ENCODE data around the gene DCT. TPM values are rescaled to one million over a fixed set of nuclear protein-coding genes. Genes with fewer than 3 reads are reported as not detected.

The DCT gene
- total RNA-seq, 2 donors from 2014 or later: not detected

DNA sequence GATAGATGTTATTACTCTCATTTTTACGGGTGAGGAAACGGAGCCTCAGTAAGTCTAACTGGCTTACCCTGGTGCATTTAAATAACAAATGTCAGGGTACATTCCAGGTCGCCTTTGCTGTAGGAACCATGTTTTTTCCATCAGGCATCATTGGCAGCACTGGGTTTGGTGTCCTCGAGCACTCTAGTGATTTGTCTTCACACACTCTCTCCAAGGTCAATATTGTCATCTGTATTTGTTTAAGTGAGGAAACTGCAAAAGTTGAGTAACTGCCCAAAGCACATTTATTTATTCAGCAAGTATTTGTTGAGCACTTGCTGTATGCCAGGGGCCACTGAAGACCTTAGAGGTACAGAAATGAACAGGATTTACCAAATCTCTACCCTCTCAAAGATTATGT, 78.6 kb downstream of the DCT start:
- TF ChIP-seq, protein P1, sequence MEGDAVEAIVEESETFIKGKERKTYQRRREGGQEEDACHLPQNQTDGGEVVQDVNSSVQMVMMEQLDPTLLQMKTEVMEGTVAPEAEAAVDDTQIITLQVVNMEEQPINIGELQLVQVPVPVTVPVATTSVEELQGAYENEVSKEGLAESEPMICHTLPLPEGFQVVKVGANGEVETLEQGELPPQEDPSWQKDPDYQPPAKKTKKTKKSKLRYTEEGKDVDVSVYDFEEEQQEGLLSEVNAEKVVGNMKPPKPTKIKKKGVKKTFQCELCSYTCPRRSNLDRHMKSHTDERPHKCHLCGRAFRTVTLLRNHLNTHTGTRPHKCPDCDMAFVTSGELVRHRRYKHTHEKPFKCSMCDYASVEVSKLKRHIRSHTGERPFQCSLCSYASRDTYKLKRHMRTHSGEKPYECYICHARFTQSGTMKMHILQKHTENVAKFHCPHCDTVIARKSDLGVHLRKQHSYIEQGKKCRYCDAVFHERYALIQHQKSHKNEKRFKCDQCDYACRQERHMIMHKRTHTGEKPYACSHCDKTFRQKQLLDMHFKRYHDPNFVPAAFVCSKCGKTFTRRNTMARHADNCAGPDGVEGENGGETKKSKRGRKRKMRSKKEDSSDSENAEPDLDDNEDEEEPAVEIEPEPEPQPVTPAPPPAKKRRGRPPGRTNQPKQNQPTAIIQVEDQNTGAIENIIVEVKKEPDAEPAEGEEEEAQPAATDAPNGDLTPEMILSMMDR (conservative IDR thresholded peaks at IDR 0.05): no peak
- H3K4me1 Mint-ChIP-seq: peaks cover 8% of the 10 kb centered on the region
- H3K27me3 ChIP-seq (ENCODE audit: control insufficient read depth, insufficient read depth, low read length, poor library complexity, severe bottlenecking): no peaks in the 10 kb centered on the region
- H3K27ac Mint-ChIP-seq: no peak overlapping the region
- no peaks in the 10 kb centered on the region for H3K27me3 Mint-ChIP-seq (ENCODE audit: insufficient read depth)
- no peaks in the 10 kb centered on the region for H3K4me1 ChIP-seq (ENCODE audit: control insufficient read depth, insufficient read depth, low read length)
- H3K9me3 ChIP-seq (ENCODE audit: control insufficient read depth, low read length): peaks cover 24% of the 10 kb centered on the region
- peaks cover 60% of the 10 kb centered on the region for H3K36me3 Mint-ChIP-seq (ENCODE audit: low read depth)
- H3K9ac ChIP-seq (ENCODE audit: extremely low read depth, low read length, poor library complexity, severe bottlenecking): no peak overlapping the region
- H3K9me3 Mint-ChIP-seq: peaks cover 8% of the 10 kb centered on the region
- no peak overlapping the region for H3K27ac ChIP-seq (ENCODE audit: low read depth, low read length)
- DNase-seq: no peak
- H3K36me3 ChIP-seq (ENCODE audit: control insufficient read depth, insufficient read depth, low read length): peaks cover 37% of the 10 kb centered on the region
- H3K4me3 Mint-ChIP-seq: no peak overlapping the region
- no peak overlapping the region for H3K4me3 ChIP-seq (ENCODE audit: low read length)
- WGBS, 2 experiments (ENCODE audit: insufficient coverage in 1 of 2, insufficient read length in 1 of 2): 82 to 91% methylated on average over 3 to 4 of the region's 4 CpGs

DNA sequence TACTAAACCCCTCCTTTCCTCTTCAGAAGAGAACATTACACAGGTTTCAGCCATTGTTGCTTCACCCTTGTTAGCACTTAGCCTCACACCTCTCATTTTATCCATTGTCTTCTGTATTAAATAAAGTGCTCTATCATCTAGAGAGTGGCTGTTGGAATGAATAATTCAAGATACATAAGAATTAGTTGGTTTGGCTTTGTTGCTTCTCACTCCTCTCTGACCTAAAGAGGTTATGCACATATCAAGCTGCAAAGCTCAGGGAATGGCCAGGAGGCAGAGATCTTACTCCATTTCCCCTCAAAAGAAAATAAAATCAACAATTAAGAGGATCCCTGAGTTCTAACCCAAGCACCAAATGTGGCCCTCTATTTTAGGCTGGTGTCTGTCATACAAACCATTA, 79.7 kb downstream of the DCT start:
- peaks cover 8% of the 10 kb centered on the region for H3K4me1 Mint-ChIP-seq
- H3K27ac Mint-ChIP-seq: no peak overlapping the region
- H3K9me3 ChIP-seq (ENCODE audit: control insufficient read depth, low read length): peaks cover 24% of the 10 kb centered on the region
- peaks cover 8% of the 10 kb centered on the region for H3K9me3 Mint-ChIP-seq
- peaks cover 60% of the 10 kb centered on the region for H3K36me3 Mint-ChIP-seq (ENCODE audit: low read depth)
- H3K36me3 ChIP-seq (ENCODE audit: control insufficient read depth, insufficient read depth, low read length): peaks cover 37% of the 10 kb centered on the region
- H3K4me3 ChIP-seq (ENCODE audit: low read length): no peak overlapping the region
- H3K27ac ChIP-seq (ENCODE audit: low read depth, low read length): no peak overlapping the region
- no peaks in the 10 kb centered on the region for H3K27me3 Mint-ChIP-seq (ENCODE audit: insufficient read depth)
- TF ChIP-seq, protein P1 (conservative IDR thresholded peaks at IDR 0.05): no peak
- DNase-seq: no peak
- H3K4me3 Mint-ChIP-seq: no peak overlapping the region
- H3K9ac ChIP-seq (ENCODE audit: extremely low read depth, low read length, poor library complexity, severe bottlenecking): no peak overlapping the region
- no peaks in the 10 kb centered on the region for H3K27me3 ChIP-seq (ENCODE audit: control insufficient read depth, insufficient read depth, low read length, poor library complexity, severe bottlenecking)
- no peaks in the 10 kb centered on the region for H3K4me1 ChIP-seq (ENCODE audit: control insufficient read depth, insufficient read depth, low read length)

DNA sequence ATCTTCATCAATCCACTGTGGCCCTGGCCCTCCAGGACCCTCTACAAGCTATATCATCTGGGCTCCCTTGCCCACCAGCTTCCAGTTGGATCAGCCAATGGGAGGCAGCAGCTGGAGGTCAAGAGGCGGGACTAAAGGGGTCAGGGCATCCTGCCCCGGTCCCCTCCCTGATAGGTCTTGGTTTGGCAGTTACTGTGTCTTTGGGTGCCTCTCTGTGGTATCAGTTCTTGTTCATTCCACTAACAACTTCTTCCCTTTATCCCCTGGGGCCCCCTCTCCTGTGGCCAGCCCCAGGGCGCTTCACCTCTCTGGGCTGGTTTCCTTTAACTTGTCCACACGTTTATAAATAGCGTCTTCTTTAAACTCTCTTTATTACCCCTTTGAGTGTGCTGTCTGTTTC, 83.6 kb downstream of the DCT start:
- Mint-ChIP-seq H3K27ac (no peak overlapping the region), H3K4me3 (no peak overlapping the region), H3K4me1 (peaks cover 8% of the 10 kb centered on the region), H3K27me3 (ENCODE audit: insufficient read depth) (no peaks in the 10 kb centered on the region), H3K36me3 (ENCODE audit: low read depth) (peaks cover 35% of the 10 kb centered on the region), H3K9me3 (peaks cover 8% of the 10 kb centered on the region)
- DNase-seq: no peak
- H3K36me3 ChIP-seq (ENCODE audit: control insufficient read depth, insufficient read depth, low read length): peaks cover 22% of the 10 kb centered on the region
- no peaks in the 10 kb centered on the region for H3K27me3 ChIP-seq (ENCODE audit: control insufficient read depth, insufficient read depth, low read length, poor library complexity, severe bottlenecking)
- H3K4me1 ChIP-seq (ENCODE audit: control insufficient read depth, insufficient read depth, low read length): no peaks in the 10 kb centered on the region
- 92 to 98% methylated on average over 4 to 5 of the region's 5 CpGs for WGBS, 2 experiments (ENCODE audit: insufficient coverage in 1 of 2, insufficient read length in 1 of 2)
- no peak overlapping the region for H3K9ac ChIP-seq (ENCODE audit: extremely low read depth, low read length, poor library complexity, severe bottlenecking)
- TF ChIP-seq, protein P1 (conservative IDR thresholded peaks at IDR 0.05): no peak
- H3K9me3 ChIP-seq (ENCODE audit: control insufficient read depth, low read length): peaks cover 24% of the 10 kb centered on the region
- no peak overlapping the region for H3K4me3 ChIP-seq (ENCODE audit: low read length)
- no peak overlapping the region for H3K27ac ChIP-seq (ENCODE audit: low read depth, low read length)
